Activated T-helper 1 cell treated with anti-CD3 and anti-CD28 coated beads, Interleukin-2, amount 50 U/mL, for 16 hours (primary cell): Measurements from ENCODE around the gene PIGL.
A peak's percentile ranks its signal among the peaks of the same experiment; 100 is the strongest.
"Not testable (repeated sequence)": the region's sequence is repeated elsewhere in the genome, so short reads cannot be mapped to it uniquely, and the experiment has no call there.

Experiments
- DNase-seq, 2 donors: peaks; one replicate each; pipeline ENCODE4 v3.0.0-alpha.2; 2020; ENCODE audit warnings: low read depth in 1 of 2, low spot score in 1 of 2

PIGL gene

DNA sequence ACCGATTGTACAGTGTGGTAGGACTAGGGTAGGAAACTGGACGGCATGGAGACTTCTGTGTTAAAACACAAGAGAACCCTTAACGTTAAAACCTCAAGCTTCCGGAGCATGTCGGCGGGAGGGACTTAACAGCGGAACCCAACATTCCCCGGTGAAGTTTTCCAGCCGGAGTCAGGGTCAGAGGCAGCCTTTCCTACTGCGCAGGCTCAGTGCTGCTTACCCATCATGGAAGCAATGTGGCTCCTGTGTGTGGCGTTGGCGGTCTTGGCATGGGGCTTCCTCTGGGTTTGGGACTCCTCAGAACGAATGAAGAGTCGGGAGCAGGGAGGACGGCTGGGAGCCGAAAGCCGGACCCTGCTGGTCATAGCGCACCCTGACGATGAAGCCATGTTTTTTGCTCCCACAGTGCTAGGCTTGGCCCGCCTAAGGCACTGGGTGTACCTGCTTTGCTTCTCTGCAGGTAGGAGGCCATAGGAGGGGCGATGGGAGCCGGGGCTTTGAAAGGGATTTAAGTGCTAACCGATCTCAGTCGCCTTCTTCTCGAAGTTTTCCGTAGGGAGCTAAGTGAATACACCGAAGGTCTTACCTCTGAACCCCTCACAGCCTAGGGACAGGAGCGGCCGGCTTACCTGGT is at the start of gene PIGL:
TSS of gene PIGL (plus strand) at position 209 of the 634 bp plus-strand sequence. CDS start at position 226, 17 bp downstream.
- peak; percentile 75 to 81 for DNase-seq

DNA sequence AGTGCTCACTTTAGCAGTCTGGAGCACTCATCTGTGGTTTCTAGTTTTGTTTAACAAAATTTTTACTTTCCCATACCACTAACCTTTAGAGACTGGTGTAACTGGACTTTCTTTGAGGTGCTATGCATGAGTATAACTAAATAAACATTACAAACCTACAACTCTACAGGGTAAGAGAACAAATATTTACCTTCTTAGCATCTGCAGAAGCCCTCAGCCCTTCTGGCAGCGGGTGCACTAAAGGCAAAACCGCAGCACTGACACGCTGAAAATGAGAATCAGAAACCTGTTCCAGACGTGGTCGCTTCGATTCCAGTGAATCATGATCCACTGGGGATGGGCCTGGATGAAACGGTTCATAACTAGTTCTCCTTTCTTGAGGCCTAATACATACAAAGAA is 45.4 kb upstream of the PIGL start:
- no peak for DNase-seq

DNA sequence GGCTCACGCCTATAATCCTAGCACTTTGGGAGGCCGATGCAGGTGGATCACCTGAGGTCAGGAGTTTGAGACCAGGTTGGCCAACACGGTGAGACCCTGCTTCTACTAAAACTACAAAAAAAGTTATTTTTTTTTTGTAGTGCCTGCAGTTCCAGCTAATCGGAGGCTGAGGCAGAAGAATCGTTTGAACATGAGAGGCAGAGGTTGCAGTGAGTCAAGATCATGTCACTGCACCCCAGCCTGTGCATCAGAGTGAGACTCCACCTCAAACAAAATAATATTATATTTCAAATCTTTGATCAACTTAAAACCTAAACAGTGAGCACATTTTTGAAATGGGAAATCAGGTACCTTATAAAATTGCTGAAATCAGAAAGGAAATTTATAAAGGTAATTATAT is 38.2 kb upstream of the PIGL start:
- DNase-seq, result no peak

DNA sequence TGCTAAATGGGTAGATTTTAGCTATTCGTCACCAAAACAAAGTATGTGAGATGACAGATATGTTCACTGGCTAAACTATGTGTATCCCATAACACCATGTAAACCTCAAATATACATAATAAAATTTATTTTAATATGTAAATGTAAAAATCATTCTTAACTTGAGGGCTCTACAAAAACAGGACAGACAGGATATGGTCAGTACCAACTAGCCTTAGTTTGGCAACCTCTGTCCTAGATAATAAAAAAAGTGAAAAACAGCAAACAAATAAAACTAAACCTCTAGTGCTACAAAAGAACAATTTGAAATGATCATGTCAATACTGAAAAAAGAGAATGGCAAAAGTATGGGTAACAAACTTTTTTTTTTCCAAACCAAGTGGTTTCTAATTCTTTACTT is 35.4 kb upstream of the PIGL start:
- no peak for DNase-seq

DNA sequence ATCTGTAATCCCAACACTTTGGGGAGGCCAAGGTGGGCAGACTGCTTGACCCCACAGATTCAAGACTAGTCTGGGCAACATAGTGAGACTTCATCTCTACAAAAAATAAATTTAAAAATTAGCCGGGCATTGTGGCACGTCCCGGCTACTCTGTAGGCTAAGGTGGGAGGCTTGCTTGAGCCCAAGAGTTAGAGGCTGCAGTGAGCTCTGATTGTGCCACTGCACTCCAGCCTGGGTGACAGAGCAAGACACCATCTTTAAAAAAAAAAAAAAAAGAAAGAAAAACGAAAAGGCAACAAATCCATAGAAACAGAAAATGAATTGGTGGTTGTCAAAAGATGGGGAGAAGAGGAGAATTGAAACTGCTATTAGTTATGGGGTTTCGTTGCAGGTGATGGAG is 29.4 kb upstream of the PIGL start:
- DNase-seq, result no peak

DNA sequence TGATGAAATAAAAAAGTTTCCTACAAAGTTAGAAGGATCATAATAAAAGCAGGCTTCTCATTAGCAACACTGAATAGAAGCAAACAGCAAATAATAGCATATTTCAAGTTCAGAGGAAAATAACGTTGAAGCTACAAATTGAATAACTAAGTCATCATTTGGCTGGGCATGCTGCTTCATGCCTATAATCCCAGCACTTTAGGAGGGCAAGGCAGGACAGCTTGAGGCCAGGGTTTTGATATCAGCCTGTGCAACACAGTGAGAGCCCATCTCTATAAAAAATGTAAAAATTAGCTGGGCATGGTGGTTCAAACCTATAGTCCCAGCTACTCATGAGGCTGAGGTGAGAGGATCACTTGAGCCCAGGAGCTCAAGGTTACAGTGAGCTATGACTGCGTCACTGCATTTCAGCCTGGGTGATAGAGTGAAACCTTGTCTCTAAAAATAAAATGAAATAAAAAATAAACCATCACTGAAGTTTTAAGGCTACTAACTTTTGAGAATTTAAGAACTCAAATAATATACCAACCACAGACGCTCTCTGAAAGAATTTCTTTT is 27.1 kb upstream of the PIGL start:
- no peak for DNase-seq

DNA sequence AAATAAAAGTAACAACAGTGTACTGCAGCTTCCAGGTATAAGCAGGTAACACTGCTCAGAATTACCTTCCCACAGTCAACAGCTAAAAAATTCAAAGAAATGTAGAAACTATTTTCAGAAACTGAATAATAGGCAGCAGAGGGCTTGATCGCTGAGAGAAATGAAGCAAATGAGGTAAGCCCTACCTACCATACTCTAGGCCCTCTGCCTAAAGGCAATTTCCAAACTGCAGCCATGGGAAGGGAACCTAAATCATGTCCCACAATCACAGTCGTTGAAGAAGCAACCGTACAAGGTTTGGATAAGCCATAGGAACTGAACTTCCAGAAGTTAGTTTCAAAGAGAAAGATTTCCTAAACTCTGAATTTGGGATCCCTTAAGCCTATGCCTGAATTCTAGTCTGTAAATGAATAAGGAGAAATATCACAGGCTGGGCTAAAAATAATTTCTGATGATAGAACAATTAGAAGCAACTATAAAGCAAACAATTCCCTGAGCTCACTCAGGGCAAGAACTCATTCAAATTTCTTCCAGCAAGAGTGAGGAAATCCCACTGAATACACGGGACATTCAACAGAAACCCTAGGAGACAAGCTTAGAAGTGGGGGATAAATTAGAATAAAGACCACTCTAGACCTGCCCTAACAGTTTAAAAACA is 26.2 kb upstream of the PIGL start:
- no peak for DNase-seq

DNA sequence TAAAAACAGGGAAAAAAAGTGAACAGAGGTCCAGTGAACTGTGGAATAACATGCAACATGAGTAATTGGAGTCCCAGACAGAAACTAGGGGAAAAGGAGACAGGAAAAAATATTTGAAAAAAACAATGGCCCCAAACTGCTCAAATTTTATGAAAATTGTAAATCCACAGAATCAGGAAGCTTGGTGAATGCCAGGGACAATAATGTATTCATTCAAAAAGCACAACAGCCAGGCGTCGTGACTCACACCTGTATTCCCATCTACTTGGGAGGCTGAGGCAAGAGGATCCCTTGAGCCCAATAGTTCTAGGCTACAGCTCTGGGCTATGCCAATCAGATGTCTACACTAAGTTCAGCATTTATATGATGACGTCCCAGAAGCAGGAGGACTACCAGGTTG is 25.4 kb upstream of the PIGL start:
- no peak for DNase-seq

DNA sequence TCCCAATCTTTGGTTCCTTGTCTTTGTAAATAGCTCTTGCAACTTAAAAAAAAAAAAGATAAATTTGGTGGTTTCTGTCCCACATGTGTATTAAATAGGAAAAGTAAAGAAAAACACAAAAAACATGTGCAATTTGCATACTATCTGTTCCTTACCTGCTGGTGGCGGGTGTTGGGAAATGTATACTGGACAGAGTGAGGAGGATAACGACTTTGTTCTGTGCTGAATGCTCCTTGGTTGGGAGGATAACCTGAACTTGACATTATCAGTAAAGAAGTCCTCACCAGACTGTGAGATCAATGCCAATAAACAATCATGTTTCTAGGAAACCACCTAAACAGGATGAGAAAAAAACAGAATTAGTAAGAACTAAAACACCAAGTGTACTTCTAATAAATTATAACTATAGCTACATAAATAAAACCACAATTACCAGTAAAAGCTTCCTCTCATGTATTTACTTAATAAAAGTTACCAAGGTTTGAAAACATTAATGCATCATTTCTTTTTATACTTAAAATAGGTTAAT is 22.6 kb upstream of the PIGL start:
- DNase-seq, result not testable (repeated sequence)

DNA sequence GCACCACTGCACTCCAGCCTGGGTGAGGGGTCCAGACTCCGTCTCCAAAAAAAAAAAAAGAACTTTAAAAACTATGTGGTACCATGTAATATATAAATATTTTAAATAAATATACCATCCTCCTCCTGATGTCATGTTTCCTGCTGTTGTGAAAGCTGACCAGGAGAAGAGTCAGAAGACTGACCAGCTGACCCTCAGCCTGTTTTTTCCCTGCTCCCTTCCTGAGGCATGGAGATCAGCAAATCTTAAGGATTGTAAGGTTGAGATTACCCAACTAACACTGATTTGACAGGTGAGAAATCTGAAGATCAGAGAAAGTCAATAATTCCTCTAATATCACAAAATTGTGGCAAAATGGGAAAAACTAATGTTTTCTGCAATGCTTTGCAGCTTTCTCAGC is 19.7 kb upstream of the PIGL start:
- DNase-seq, result no peak

DNA sequence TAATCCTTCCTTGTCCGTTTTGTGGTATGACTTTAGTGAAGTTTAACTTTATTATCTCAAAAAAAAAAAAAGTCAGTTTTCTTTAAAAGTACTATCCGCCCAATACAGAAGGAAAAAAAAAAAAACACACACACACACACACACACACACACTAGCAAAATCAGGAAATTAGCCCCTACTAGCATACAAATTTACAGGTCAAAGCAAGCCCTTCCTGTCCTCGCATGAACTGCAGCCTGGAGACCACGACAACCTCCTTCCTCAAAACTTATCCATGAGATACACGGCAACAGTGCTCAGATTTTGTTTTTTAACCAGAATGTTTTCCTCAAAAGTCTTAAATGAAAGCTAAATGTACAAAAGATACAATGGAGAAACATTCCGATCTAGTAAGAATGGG is 17.9 kb upstream of the PIGL start:
- no peak for DNase-seq

DNA sequence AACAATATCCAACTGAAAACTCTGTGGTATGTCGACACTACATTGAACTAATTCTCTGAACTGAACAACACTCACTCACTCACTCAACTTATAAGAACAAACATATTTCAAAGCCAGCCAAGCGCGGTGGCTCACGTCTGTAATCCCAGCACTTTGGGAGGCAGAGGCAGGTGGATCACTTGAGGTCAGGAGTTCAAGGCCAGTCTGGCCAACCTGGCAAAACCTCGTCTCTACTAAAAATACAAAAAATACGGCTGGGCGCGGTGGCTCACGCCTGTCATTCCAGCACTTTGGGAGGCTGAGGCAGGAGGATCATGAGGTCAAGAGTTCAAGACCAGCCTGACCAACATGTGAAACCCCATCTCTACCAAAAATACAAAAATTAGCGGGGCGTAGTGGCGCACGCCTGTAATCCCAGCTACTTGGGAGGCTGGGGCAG is 15.3 kb upstream of the PIGL start:
- not testable (repeated sequence) for DNase-seq

DNA sequence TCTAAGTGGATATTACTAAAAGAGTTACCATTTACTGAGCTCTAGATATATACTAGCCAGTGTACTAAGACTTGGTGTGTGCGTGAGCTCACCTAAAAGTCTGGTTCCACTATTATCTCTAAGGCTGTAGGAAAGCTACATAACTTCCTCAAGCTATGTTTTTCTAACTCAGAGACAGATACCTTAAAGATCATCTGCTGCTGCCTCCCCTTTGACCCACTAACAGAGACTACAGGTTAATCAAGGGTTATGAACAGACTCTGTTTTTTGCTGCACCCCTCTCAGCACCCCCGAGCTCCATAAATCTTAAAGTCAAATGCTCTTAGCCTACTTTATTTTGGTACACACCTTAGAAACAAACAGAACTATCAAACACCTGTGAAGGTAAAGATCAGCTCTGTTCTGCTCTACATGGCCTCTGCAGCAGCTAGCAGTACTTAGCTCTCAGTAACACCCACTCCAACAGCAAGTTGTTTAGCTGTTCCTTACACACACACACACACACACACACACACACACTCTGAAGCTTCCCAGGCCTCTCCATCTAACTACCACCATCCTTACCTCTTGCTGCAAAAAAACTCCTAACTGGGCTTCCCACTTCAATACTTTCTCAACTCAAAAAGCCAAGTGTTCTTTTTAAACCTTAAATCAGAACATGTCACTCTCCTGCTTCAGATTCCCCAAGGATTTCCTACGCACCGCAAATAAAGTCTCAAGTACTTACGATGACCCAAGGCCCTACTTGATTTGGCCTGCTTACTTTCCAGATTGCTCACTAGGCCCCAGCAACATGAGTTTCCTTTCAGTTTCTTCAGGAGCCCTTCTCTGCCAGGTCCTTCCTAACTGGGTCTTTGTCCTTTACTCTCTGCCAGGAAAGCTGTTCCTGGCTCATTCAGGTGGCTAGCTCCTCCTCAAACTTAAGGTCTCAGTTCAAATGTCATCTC is 14.2 kb upstream of the PIGL start:
- not testable (repeated sequence) for DNase-seq

DNA sequence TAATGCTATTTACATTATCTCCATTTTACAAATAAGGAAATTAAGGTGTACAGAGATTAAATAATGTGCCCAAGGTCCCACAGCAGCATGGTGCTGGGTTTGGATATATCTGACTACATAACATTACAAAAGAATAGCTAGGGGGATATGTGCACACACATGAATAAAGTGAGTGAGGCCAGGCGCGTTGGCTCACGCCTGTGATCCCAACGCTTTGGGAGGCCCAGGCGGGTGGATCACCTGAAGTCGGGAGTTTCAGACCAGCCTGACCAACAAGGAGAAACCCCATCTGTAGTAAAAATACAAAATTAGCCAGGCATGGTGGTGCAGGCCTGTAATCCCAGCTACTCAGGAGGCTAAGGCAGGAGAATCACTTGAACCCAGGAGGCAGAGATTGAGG is 12.2 kb upstream of the PIGL start:
- DNase-seq, result not testable (repeated sequence)

DNA sequence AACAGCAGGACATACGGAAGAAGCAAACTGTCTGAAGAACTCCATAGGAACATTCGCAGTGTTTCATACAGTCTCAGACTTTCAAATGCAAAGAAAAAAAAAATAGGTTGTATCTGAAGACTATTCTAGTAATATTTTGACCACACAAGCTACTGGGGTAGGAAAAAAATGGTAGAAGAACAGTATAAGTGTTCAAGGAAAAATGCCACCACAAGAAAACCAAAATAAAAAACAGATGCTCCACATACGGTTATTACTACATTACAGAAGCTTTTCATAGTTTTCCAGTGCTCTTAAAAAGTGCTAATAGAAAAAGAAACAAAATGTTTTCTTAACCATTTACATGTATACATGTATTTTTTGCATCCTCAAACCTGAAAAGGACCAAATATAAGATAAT is 5.4 kb upstream of the PIGL start:
- DNase-seq, result no peak

DNA sequence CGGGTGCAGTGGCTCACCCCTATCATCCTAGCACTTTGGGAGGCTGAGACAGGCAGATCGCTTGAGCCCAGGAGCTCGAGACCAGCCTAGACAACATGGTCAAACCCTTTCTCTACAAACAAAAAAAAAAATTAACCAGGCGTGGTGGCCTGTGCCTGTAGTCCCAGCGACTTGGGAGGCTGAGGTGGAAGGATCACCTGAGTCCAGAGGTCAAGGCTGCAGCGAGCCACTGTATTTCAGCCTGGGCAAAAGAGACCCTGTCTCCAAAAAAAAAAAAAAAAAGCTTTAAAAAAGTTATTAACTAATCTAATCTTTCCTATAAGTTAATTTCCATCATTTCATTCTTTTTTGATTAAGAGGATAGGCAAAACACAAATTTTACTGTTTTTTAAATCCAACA is 4.2 kb upstream of the PIGL start:
- DNase-seq, result no peak

DNA sequence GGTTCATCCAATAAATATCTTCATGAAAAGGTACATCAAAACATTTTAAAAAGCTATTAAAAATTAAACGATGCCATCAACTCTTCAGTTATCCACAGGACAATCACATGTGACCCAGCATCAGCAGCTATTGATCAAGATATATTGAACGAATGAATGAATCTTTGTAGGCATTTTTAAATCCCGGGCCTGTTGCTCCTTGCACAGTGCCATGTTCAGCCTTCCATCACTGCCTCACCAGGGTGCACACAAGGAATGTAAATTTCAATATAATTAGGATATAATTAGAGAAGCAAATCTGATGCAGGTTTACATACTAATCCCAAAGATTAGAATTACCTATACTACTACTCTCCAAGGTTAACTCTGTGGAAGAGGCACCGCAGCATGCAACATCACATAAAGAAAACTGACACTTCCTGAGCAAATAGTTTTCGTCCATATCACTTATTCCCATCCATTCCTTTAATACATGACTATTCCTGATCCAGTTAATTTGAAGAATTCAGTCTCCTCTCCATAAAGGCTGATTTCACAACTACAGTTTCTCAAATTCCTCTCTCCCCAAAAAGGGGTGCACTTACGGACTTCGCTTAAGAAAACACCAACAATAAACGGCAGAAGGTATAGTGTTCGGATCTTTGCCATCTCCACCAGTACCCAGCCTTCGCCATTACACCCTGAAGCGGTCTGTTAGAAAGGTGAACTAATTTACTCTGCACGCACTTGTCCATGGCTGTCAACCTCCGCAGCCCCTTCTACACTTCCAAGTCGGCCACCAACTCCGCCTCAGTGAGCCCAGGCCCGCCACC is 2.6 kb upstream of the PIGL start:
- no peak for DNase-seq

DNA sequence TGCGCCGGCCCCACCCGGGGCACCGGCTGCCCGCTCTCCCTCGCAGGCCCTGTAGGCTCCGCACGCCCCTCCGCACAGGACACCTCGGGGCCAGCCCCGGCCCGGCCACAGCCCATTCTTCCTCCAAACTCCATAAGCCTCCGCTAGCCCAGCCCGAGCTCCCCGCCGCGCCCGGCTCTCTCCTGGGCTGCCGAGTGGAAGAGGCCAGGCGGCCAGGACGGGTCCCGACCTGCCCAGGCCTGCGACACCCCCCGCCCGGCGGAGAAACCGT is 2.1 kb upstream of the PIGL start:
- peak in 1 of 2 donors; percentile 7 for DNase-seq

DNA sequence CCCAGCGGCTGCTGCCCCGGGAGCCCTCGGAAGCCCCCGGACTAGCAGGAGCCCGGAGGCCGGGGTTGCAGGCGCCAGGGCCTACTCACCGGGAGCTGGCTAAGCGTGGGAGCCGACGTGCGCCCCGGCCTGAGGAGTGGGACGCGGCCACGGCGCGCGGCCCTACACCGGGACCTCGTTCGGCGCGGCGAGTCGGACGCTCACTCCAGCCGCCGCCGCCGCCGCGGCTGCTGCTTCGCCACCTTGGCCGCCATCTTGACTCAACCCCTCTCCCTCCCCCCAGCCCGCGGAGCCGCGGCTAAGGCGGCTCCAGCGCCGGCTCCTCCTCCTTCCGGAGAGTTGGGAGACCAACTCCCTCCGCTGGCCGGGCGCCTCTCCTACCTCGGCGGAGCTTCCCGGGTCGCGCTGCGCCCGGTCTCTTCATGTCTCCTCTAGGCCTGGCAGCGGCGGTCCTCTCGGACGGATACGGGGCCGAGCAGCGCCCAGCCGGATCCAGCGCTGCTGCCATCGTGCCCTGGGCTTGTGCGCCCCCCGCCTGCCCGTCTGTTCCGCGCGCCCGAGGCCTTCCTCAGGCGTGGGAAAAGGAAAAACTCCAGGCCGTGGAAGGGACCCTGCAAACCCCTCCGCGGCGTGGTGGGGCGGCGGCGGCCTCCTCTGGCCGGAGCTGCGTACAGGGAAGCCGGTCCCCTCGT is 1.6 kb upstream of the PIGL start, which contains the start of gene NCOR1:
TSS of gene NCOR1 (minus strand) at position 262 of the 692 bp plus-strand sequence. CDS start 20,965 bp downstream, outside the sequence.
- peak; percentile 73 to 85 for DNase-seq

DNA sequence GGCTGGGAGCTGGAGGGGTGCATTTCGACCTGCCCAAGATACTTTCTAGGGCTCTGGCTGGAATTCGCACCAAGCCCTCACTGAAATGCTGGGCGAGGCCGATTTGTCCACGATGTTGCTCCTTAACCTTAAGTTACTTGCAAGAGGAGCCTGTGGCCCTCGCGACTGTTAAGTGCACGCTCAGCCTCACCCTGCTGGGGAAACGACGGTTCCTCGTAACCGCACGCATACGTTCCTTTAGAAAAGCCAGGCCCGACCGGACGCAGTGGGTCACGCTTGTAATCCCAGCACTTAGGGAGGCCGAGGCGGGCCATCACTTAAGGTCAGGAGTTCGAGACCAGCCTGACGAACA is 1.1 kb upstream of the PIGL start:
- peak in 1 of 2 donors; percentile 2 for DNase-seq
